ENCODE results near the gene MBD3L2B.

Gene MBD3L2B

DNA sequence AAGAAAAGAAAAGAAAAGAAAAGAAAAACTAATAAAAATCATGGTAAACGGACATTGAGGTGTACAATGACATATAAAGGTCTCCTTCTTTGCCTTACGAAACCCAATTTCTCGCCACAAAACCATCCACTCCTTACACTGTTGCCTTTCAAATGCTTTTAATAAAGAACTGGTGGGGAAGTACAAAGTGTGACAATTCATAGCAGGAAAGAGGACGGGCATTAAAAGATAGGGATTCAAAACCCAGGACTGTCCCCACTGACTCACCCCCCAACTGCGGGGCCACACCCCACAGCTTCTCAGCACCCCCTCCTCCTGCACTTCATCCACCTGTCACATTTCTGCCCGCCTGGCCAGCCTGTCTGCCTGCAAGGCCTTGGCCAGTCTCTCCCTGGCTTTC, 2.4 kb downstream of the MBD3L2B start:
- Histone ChIP-seq H3K9ac (ENCODE audit: low read depth, low read length) (no peak overlapping the region), H3K4me2 (ENCODE audit: insufficient read depth, low read length) (no peak overlapping the region), H3K4me3 (ENCODE audit: low read depth in 1 of 2, low read length in 2 of 2) (no peak overlapping the region), H3K9me3 (ENCODE audit: insufficient read depth, low read length, severe bottlenecking) (no peaks in the 10 kb centered on the region), H3K27ac (ENCODE audit: low read length) (no peak overlapping the region), H2AFZ (ENCODE audit: low read depth, low read length) (no peak overlapping the region), H3K27me3 (ENCODE audit: insufficient read depth, low read length, poor library complexity) (no peaks in the 10 kb centered on the region), H3K36me3 (ENCODE audit: insufficient read depth, low read length) (no peaks in the 10 kb centered on the region), H3K79me2 (ENCODE audit: insufficient read depth, low read length) (no peaks in the 10 kb centered on the region), H4K20me1 (ENCODE audit: insufficient read depth, low read length) (no peaks in the 10 kb centered on the region), H3K4me1 (ENCODE audit: insufficient read depth, low read length) (no peaks in the 10 kb centered on the region)
- TF ChIP-seq, protein P1, sequence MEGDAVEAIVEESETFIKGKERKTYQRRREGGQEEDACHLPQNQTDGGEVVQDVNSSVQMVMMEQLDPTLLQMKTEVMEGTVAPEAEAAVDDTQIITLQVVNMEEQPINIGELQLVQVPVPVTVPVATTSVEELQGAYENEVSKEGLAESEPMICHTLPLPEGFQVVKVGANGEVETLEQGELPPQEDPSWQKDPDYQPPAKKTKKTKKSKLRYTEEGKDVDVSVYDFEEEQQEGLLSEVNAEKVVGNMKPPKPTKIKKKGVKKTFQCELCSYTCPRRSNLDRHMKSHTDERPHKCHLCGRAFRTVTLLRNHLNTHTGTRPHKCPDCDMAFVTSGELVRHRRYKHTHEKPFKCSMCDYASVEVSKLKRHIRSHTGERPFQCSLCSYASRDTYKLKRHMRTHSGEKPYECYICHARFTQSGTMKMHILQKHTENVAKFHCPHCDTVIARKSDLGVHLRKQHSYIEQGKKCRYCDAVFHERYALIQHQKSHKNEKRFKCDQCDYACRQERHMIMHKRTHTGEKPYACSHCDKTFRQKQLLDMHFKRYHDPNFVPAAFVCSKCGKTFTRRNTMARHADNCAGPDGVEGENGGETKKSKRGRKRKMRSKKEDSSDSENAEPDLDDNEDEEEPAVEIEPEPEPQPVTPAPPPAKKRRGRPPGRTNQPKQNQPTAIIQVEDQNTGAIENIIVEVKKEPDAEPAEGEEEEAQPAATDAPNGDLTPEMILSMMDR (IDR thresholded peaks at IDR 0.05; ENCODE audit: borderline replicate concordance, extremely low read depth, low read length, poor library complexity, severe bottlenecking) = no peak
- TF ChIP-seq EZH2 (IDR thresholded peaks at IDR 0.05; ENCODE audit: borderline replicate concordance, low read depth, low read length, severe bottlenecking) = no peak
- ATAC-seq (ENCODE audit: insufficient read depth, low read depth) (no peak), DNase-seq (no peak)

GRCh38 chr19:7013678-7014077, 7.6 kb downstream of the MBD3L2B start:
- no peak for TF ChIP-seq EZH2 (IDR thresholded peaks at IDR 0.05; ENCODE audit: borderline replicate concordance, low read depth, low read length, severe bottlenecking)
- TF ChIP-seq, protein P1 (IDR thresholded peaks at IDR 0.05; ENCODE audit: borderline replicate concordance, extremely low read depth, low read length, poor library complexity, severe bottlenecking) = no peak
- H3K9ac ChIP-seq (ENCODE audit: low read depth, low read length) = no peak overlapping the region
- H3K9me3 ChIP-seq (ENCODE audit: insufficient read depth, low read length, severe bottlenecking) = no peaks in the 10 kb centered on the region
- H3K79me2 ChIP-seq (ENCODE audit: insufficient read depth, low read length) = no peaks in the 10 kb centered on the region
- ATAC-seq (ENCODE audit: insufficient read depth, low read depth) (no peak), DNase-seq (no peak)
- no peak overlapping the region for H3K4me3 ChIP-seq (ENCODE audit: low read depth in 1 of 2, low read length in 2 of 2)
- H3K36me3 ChIP-seq (ENCODE audit: insufficient read depth, low read length) = no peaks in the 10 kb centered on the region
- H3K27ac ChIP-seq (ENCODE audit: low read length) = no peak overlapping the region
- H2AFZ ChIP-seq (ENCODE audit: low read depth, low read length) = no peak overlapping the region
- no peaks in the 10 kb centered on the region for H3K27me3 ChIP-seq (ENCODE audit: insufficient read depth, low read length, poor library complexity)
- H3K4me2 ChIP-seq (ENCODE audit: insufficient read depth, low read length) = no peak overlapping the region
- H3K4me1 ChIP-seq (ENCODE audit: insufficient read depth, low read length) = peaks cover 2% of the 10 kb centered on the region; the same call in 1 of the 2 replicates
- no peaks in the 10 kb centered on the region for H4K20me1 ChIP-seq (ENCODE audit: insufficient read depth, low read length)

- no peaks in the 10 kb centered on the region for H4K20me1 ChIP-seq (ENCODE audit: insufficient read depth, low read length)
- no peaks in the 10 kb centered on the region for H3K9me3 ChIP-seq (ENCODE audit: insufficient read depth, low read length, severe bottlenecking)
- no peak overlapping the region for H2AFZ ChIP-seq (ENCODE audit: low read depth, low read length)
- DNase-seq = no peak
- no peaks in the 10 kb centered on the region for H3K36me3 ChIP-seq (ENCODE audit: insufficient read depth, low read length)
- no peak overlapping the region for H3K4me3 ChIP-seq (ENCODE audit: low read depth in 1 of 2, low read length in 2 of 2)
- no peaks in the 10 kb centered on the region for H3K79me2 ChIP-seq (ENCODE audit: insufficient read depth, low read length)
- no peak overlapping the region for H3K27ac ChIP-seq (ENCODE audit: low read length)
- H3K4me1 ChIP-seq (ENCODE audit: insufficient read depth, low read length) = peaks cover 2% of the 10 kb centered on the region; the same call in 1 of the 2 replicates
- H3K4me2 ChIP-seq (ENCODE audit: insufficient read depth, low read length) = no peak overlapping the region
- H3K9ac ChIP-seq (ENCODE audit: low read depth, low read length) = no peak overlapping the region
- TF ChIP-seq, protein P1 (IDR thresholded peaks at IDR 0.05; ENCODE audit: borderline replicate concordance, extremely low read depth, low read length, poor library complexity, severe bottlenecking) = no peak
- no peak for TF ChIP-seq EZH2 (IDR thresholded peaks at IDR 0.05; ENCODE audit: borderline replicate concordance, low read depth, low read length, severe bottlenecking)
- ATAC-seq (ENCODE audit: insufficient read depth, low read depth) = no peak
- H3K27me3 ChIP-seq (ENCODE audit: insufficient read depth, low read length, poor library complexity) = no peaks in the 10 kb centered on the region
Observed at GRCh38 chr19:7010722-7011593, 10.3 kb downstream of the MBD3L2B start.
